ENCODE results near the gene TMED1.
"Not testable (repeated sequence)": the region's sequence is repeated elsewhere in the genome, so short reads cannot be mapped to it uniquely, and the experiment has no call there.

TMED1 gene

GRCh38 chr19:10835754-10836478 lies at the start of gene TMED1:
TMED1 (minus strand) TSS chr19:10836212; CDS start chr19:10836191, 21 bp downstream.
- H3K4me3 ChIP-seq (ENCODE audit: low read length in 2 of 2): peak within 1 kb of the TSS; percentile 69 to 75

GRCh38 chr19:10885201-10886169 lies 49.5 kb upstream of the TMED1 start:
- peaks cover 0 to 4% of the 10 kb centered on the region in 2 donors for H3K36me3 ChIP-seq (ENCODE audit: control insufficient read depth in 2 of 2, insufficient read depth in 2 of 2, low read length in 2 of 2)
- H3K4me1 ChIP-seq (ENCODE audit: control insufficient read depth in 2 of 2, insufficient read depth in 2 of 2, low read length in 2 of 2): peaks cover 0 to 10% of the 10 kb centered on the region in 2 donors
- H3K27me3 ChIP-seq (ENCODE audit: control insufficient read depth in 2 of 2, insufficient read depth in 2 of 2, low read length in 2 of 2): no peaks in the 10 kb centered on the region
- H3K9ac ChIP-seq (ENCODE audit: low read depth in 1 of 2, low read length in 2 of 2): no peak overlapping the region
- no peak overlapping the region for H3K4me3 ChIP-seq (ENCODE audit: low read length in 2 of 2)
- no peaks in the 10 kb centered on the region for H3K9me3 ChIP-seq (ENCODE audit: control insufficient read depth in 2 of 2, low read length in 2 of 2)
- no peak overlapping the region for H3K27ac ChIP-seq (ENCODE audit: low read depth in 2 of 2, low read length in 2 of 2)

More at GRCh38 chr19:10835754-10836478, at the start of gene TMED1:
- Histone ChIP-seq H3K27me3 (ENCODE audit: control insufficient read depth in 2 of 2, insufficient read depth in 2 of 2, low read length in 2 of 2) (no peaks in the 10 kb centered on the region), H3K4me1 (ENCODE audit: control insufficient read depth in 2 of 2, insufficient read depth in 2 of 2, low read length in 2 of 2) (peaks cover 5 to 9% of the 10 kb centered on the region in 2 donors), H3K9ac (ENCODE audit: low read depth in 1 of 2, low read length in 2 of 2) (peak within 1 kb of the TSS; percentile 85), H3K9me3 (ENCODE audit: control insufficient read depth in 2 of 2, low read length in 2 of 2) (peaks cover 0 to 3% of the 10 kb centered on the region in 2 donors), H3K27ac (ENCODE audit: low read depth in 2 of 2, low read length in 2 of 2) (peak within 1 kb of the TSS; percentile 96 to 99), H3K36me3 (ENCODE audit: control insufficient read depth in 2 of 2, insufficient read depth in 2 of 2, low read length in 2 of 2) (peaks cover 18 to 24% of the 10 kb centered on the region in 2 donors)

DNA sequence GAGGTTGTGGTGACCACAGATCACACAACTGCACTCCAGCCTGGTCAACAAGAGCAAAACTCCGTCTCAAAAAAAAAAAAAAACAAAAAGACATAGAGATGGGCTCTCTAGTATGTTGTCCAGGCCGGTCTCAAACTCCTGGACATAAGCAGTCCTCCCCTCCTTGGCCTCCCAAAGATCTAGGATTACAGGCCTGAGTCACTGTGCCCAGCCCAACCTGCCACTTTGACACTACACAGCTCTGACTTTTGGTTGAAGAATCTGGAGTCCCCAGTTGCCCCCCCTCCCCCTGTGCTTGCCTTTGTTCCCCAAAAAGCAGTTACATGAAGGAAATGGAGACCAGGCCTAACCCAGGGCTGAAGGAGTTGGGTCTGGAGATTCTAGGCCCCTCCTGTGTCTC lies 48.3 kb upstream of the TMED1 start:
- Histone ChIP-seq H3K36me3 (ENCODE audit: control insufficient read depth in 2 of 2, insufficient read depth in 2 of 2, low read length in 2 of 2) (peaks cover 0 to 4% of the 10 kb centered on the region in 2 donors), H3K9me3 (ENCODE audit: control insufficient read depth in 2 of 2, low read length in 2 of 2) (no peaks in the 10 kb centered on the region), H3K4me1 (ENCODE audit: control insufficient read depth in 2 of 2, insufficient read depth in 2 of 2, low read length in 2 of 2) (peaks cover 0 to 13% of the 10 kb centered on the region in 2 donors), H3K27me3 (ENCODE audit: control insufficient read depth in 2 of 2, insufficient read depth in 2 of 2, low read length in 2 of 2) (no peaks in the 10 kb centered on the region), H3K4me3 (ENCODE audit: low read length in 2 of 2) (no peak overlapping the region), H3K9ac (ENCODE audit: low read depth in 1 of 2, low read length in 2 of 2) (no peak overlapping the region), H3K27ac (ENCODE audit: low read depth in 2 of 2, low read length in 2 of 2) (no peak overlapping the region)

- no peak overlapping the region for H3K9ac ChIP-seq (ENCODE audit: low read depth in 1 of 2, low read length in 2 of 2)
- H3K9me3 ChIP-seq (ENCODE audit: control insufficient read depth in 2 of 2, low read length in 2 of 2): no peaks in the 10 kb centered on the region
- no peak overlapping the region for H3K4me3 ChIP-seq (ENCODE audit: low read length in 2 of 2)
- H3K4me1 ChIP-seq (ENCODE audit: control insufficient read depth in 2 of 2, insufficient read depth in 2 of 2, low read length in 2 of 2): peaks cover 0 to 5% of the 10 kb centered on the region in 2 donors
- peaks cover 0 to 3% of the 10 kb centered on the region in 2 donors for H3K36me3 ChIP-seq (ENCODE audit: control insufficient read depth in 2 of 2, insufficient read depth in 2 of 2, low read length in 2 of 2)
- no peak overlapping the region for H3K27ac ChIP-seq (ENCODE audit: low read depth in 2 of 2, low read length in 2 of 2)
- no peaks in the 10 kb centered on the region for H3K27me3 ChIP-seq (ENCODE audit: control insufficient read depth in 2 of 2, insufficient read depth in 2 of 2, low read length in 2 of 2)
Observed at GRCh38 chr19:10882108-10882457, 46.1 kb upstream of the TMED1 start.

DNA sequence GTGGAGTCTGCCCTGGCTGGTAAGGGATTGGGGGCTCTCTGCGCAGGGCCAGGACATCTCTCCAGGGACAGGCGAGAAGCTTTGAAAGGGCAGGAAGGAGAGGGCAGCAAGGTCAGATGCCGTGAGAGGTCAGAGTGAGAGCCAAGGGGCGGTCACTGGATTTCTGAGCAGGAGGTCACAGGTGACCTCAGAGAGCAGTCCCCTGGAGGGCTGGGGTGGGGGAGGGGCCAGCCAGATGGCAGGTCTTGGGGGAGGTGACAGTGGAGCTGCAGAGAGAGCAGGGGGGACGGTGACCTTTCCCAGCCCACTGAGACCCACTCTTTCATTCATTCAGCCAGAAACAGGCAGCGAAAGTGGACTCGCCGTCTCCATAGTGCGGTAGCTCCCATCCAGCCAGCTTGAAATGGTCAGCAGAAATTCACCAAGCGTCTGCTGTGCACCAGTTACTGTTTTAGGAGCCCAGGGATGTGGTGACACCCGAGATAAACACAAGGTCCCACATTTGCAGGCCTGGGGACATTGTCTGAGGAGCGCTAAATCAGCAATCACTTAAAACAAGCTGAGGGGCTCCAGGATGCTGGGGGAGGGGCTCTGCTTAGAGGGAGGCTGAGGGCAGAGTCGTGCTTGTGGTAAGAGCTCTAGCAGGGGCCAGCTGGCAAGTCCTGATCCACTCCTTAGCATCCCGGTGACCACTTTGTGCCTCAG lies 45.5 kb upstream of the TMED1 start:
- no peaks in the 10 kb centered on the region for H3K9me3 ChIP-seq (ENCODE audit: control insufficient read depth in 2 of 2, low read length in 2 of 2)
- H3K36me3 ChIP-seq (ENCODE audit: control insufficient read depth in 2 of 2, insufficient read depth in 2 of 2, low read length in 2 of 2): peaks cover 0 to 2% of the 10 kb centered on the region in 2 donors
- H3K27me3 ChIP-seq (ENCODE audit: control insufficient read depth in 2 of 2, insufficient read depth in 2 of 2, low read length in 2 of 2): no peaks in the 10 kb centered on the region
- H3K27ac ChIP-seq (ENCODE audit: low read depth in 2 of 2, low read length in 2 of 2): no peak overlapping the region
- peaks cover under 1 to 5% of the 10 kb centered on the region in 2 donors for H3K4me1 ChIP-seq (ENCODE audit: control insufficient read depth in 2 of 2, insufficient read depth in 2 of 2, low read length in 2 of 2)
- H3K4me3 ChIP-seq (ENCODE audit: low read length in 2 of 2): no peak overlapping the region
- no peak overlapping the region for H3K9ac ChIP-seq (ENCODE audit: low read depth in 1 of 2, low read length in 2 of 2)

DNA sequence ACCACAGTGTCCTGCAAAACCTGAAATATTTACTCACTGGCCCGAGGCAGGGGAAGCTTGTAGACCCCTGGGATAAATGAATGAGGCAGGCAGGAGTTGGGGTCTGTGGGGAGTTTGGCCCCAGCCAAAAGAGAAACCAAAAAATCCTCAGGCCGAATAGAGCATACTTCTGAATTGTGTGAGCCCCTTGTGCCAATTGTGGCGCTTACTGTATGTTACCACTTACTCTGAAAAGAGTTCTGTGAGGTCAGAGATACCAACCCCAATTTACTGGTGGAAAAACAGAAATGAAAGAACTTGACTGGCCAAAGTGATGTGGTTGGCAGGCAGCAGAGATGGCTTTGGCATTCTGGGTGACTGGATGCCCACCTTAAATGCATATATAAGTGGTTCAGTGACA lies 42.2 kb upstream of the TMED1 start:
- H3K27me3 ChIP-seq (ENCODE audit: control insufficient read depth in 2 of 2, insufficient read depth in 2 of 2, low read length in 2 of 2): no peaks in the 10 kb centered on the region
- peak overlapping the region in 1 of 2 donors; percentile 43 for H3K27ac ChIP-seq (ENCODE audit: low read depth in 2 of 2, low read length in 2 of 2)
- H3K9me3 ChIP-seq (ENCODE audit: control insufficient read depth in 2 of 2, low read length in 2 of 2): no peaks in the 10 kb centered on the region
- peaks cover 5 to 9% of the 10 kb centered on the region in 2 donors for H3K4me1 ChIP-seq (ENCODE audit: control insufficient read depth in 2 of 2, insufficient read depth in 2 of 2, low read length in 2 of 2)
- H3K36me3 ChIP-seq (ENCODE audit: control insufficient read depth in 2 of 2, insufficient read depth in 2 of 2, low read length in 2 of 2): peaks cover 0 to 2% of the 10 kb centered on the region in 2 donors
- no peak overlapping the region for H3K9ac ChIP-seq (ENCODE audit: low read depth in 1 of 2, low read length in 2 of 2)
- H3K4me3 ChIP-seq (ENCODE audit: low read length in 2 of 2): no peak overlapping the region

GRCh38 chr19:10877608-10878007 lies 41.6 kb upstream of the TMED1 start:
- not testable (repeated sequence) for H3K9ac ChIP-seq (ENCODE audit: low read depth in 1 of 2, low read length in 2 of 2)
- H3K4me1 ChIP-seq (ENCODE audit: control insufficient read depth in 2 of 2, insufficient read depth in 2 of 2, low read length in 2 of 2): peaks cover 5 to 16% of the 10 kb centered on the region in 2 donors

DNA sequence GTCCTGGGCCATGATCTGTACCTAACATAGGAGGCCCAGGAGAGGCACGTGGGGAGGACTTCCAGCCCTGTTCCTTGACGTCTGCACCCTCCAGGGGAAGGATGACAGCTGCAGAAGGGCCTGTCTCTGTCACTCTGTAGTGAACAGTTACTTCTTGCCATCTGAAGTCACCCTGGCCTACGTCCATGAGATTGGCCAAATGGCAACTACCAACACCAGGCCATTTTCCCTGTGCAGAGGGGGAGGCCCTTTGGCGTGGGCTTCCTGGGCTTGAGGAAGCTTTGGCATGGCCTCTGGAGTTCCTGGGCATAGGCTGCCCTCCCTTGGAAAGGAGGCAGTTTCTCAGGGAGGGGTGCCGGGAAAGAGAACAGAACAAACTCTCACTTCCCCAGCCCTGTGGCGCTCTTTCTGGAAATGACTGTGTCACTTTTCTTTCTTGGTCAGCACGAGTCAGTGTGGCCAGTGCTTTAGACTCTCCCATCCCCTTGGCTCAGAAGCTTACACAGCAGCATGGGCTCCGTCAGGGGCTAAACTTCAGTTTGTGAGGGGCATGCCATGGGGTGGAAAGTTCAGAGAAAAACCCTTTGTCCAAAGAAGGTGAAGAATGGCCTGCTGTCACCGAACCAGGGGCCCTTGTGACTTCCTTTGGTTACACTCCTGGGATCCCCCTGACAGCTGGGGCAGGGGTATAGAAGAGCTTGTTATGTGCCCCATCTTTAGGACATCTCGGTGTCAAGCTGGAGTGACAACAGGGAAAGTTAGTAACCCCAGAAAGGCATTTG lies 40.6 kb upstream of the TMED1 start:
- Histone ChIP-seq H3K9ac (ENCODE audit: low read depth in 1 of 2, low read length in 2 of 2) (no peak overlapping the region), H3K9me3 (ENCODE audit: control insufficient read depth in 2 of 2, low read length in 2 of 2) (no peaks in the 10 kb centered on the region), H3K4me1 (ENCODE audit: control insufficient read depth in 2 of 2, insufficient read depth in 2 of 2, low read length in 2 of 2) (peaks cover 5 to 17% of the 10 kb centered on the region in 2 donors), H3K4me3 (ENCODE audit: low read length in 2 of 2) (no peak overlapping the region), H3K36me3 (ENCODE audit: control insufficient read depth in 2 of 2, insufficient read depth in 2 of 2, low read length in 2 of 2) (peaks cover 0 to 2% of the 10 kb centered on the region in 2 donors), H3K27ac (ENCODE audit: low read depth in 2 of 2, low read length in 2 of 2) (peak overlapping the region in 1 of 2 donors; percentile 28), H3K27me3 (ENCODE audit: control insufficient read depth in 2 of 2, insufficient read depth in 2 of 2, low read length in 2 of 2) (no peaks in the 10 kb centered on the region)

More at GRCh38 chr19:10877608-10878007, 41.6 kb upstream of the TMED1 start:
- not testable (repeated sequence) for H3K9me3 ChIP-seq (ENCODE audit: control insufficient read depth in 2 of 2, low read length in 2 of 2); H3K4me3 ChIP-seq (ENCODE audit: low read length in 2 of 2); H3K27me3 ChIP-seq (ENCODE audit: control insufficient read depth in 2 of 2, insufficient read depth in 2 of 2, low read length in 2 of 2); H3K36me3 ChIP-seq (ENCODE audit: control insufficient read depth in 2 of 2, insufficient read depth in 2 of 2, low read length in 2 of 2)
- H3K27ac ChIP-seq (ENCODE audit: low read depth in 2 of 2, low read length in 2 of 2): peak overlapping the region in 1 of 2 donors; percentile 43

DNA sequence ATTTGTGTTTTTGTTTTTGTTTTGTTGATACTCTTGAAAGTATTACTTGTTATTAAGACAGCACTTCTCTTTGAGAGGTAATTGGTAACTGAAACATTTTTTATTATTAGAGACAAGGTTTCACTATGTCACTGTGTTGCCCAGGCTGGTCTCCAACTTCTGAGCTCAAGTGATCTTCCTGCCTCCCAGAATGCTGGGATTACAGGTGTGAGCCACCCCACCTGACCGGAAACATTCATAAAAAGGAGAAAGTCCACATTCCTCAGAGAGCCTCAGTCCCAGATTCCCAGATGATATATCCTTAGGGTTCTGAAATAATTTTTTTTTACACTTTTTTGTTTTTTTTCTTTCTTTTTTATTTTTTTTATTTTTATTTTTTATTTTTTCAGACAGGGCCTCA lies 38.0 kb upstream of the TMED1 start:
- Histone ChIP-seq H3K27ac (ENCODE audit: low read depth in 2 of 2, low read length in 2 of 2) (peak overlapping the region; percentile 55 to 56), H3K4me3 (ENCODE audit: low read length in 2 of 2) (no peak overlapping the region), H3K36me3 (ENCODE audit: control insufficient read depth in 2 of 2, insufficient read depth in 2 of 2, low read length in 2 of 2) (no peaks in the 10 kb centered on the region), H3K9ac (ENCODE audit: low read depth in 1 of 2, low read length in 2 of 2) (no peak overlapping the region), H3K27me3 (ENCODE audit: control insufficient read depth in 2 of 2, insufficient read depth in 2 of 2, low read length in 2 of 2) (no peaks in the 10 kb centered on the region), H3K9me3 (ENCODE audit: control insufficient read depth in 2 of 2, low read length in 2 of 2) (no peaks in the 10 kb centered on the region), H3K4me1 (ENCODE audit: control insufficient read depth in 2 of 2, insufficient read depth in 2 of 2, low read length in 2 of 2) (peaks cover 5 to 19% of the 10 kb centered on the region in 2 donors)
